DMS53 (cell line): ENCODE data around the gene SURF6.

ENCODE experiments used
- DNase-seq: peaks from one replicate; lab custom pipeline; 2025; lab: John Stamatoyannopoulos, UW

Gene SURF6

GRCh38 chr9:133367778-133368177 is 31.8 kb upstream of the SURF6 start:
- DNase-seq: no peak

DNA sequence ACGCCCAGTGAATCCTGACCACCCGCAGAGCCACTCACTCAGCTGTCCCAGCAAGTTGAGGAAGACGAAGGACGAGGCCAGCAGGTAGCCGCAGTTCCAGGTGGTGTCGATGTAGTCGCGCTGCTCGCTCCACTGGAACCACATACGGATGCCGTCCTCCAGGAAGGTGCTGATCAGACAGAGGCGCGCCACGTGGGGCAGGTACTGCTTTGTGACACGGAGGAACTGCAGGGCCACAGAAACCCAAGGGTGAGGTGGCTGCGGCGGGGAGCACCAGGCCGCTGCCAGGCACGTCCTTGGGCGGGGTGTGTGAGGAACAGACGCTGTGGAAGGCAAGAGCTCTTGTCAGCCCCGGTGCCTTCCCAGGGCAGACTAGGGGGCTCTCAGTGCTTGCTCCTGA is 31.2 kb upstream of the SURF6 start:
- no peak for DNase-seq

GRCh38 chr9:133366435-133366834 is 30.4 kb upstream of the SURF6 start:
- DNase-seq: no peak

DNA sequence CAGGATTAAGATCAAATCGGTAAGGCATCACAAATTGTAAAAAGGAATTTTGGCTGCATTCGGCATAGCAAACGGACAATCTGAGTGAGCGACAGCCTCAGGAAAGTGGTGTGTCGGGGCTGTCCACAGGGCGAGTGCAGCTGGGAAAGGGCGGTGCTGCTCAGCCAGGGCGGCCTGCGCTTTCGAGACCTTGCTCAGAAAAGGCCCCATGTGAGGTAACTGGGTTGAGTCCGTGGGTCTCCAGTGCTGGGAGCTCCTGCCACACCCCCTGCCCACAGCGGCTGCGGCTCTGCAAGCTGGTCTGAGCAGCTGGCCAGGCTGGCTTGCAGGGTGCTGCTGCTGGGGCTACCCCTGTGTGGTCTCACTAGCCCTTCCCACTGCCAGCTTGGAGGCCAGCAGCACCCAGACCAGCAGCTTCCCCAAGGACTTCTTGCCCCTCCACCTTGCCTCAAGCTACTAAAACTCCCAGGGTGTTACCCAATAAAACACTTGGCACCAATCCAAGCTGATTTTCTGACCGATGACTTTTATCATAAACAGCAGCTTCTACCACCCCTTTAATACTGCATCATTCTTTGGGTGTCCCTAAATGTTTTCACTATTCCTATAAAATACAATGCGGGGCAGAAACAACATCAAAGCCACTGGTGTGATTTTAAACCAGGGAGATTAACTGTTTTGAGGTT is 26.5 kb upstream of the SURF6 start:
- DNase-seq: no peak

DNA sequence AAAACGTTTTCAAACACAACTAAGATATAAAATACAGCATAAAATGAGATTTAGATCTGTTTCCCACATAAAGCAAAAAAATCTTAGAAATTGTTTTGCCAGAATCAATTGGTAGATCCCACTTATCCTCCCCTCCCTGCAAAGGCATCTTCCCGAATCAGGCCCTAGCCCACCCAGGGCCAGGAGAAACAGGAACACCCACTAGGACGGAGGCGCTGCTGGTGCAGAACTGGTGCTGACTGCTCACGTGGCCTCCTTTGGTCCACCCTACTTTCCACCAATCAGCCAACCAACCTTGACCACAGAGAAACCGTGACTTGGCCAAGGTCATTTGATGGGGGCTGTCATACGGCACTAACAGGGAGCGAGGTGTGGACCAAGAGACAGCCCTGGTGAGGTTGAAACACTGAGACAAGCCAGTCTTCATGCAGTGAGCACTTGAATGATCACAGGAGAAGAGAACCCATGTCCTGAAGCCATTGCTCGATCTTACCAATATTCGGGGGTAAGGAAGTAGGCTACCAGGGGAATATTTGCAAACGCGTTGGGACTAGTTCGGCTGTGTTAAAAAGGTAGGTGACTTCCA is 25.6 kb upstream of the SURF6 start:
- no peak for DNase-seq

DNA sequence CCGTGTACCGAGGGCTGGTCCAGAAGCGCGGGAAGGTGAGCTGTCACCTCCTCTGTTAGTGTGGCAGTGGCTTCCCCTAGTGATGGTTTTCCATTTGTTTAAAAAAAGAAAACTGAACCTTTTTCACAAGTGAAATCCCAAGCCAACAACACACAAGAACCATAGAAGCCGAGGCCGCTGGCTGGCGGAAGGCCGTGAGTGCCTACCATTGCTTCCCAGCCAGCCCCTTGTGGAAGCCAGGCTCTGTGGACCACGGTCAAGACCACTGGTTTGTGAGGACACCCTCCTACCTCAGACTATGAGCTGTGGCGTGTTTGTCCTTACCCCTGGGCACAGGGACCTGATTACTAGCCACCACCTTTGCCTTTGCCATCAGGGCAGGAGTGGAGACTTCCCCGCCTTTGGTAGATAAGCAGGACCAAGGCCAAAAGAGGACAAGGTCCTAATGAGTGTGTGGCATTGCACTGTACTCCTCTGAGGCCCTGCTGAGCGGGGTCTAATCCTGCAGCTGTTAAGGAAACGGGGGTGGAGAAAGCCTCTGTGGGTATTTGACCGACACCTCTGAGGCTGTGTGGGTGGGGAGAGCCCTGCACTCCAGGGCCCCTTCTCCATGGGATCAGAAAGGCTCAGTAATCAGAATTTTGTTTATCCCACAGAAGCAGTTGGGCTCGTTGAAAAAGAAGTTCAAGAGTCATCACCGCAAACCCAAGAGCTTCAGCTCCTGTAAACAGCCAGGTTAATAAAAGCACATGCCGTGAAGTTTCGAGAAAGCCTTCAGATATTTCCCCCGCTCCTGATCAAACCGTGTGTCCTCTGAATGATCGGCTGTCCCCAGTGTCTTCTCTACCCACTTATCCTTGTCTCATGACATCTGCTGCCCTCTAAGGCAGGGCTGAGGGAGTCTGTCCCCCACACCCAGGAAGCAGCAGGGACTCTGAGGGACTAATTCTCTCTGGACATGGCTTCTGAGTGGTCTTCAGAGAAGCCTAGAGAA is 24.7 kb upstream of the SURF6 start:
- DNase-seq: no peak

GRCh38 chr9:133359399-133360175 is 23.6 kb upstream of the SURF6 start:
- DNase-seq: peak; percentile 41

DNA sequence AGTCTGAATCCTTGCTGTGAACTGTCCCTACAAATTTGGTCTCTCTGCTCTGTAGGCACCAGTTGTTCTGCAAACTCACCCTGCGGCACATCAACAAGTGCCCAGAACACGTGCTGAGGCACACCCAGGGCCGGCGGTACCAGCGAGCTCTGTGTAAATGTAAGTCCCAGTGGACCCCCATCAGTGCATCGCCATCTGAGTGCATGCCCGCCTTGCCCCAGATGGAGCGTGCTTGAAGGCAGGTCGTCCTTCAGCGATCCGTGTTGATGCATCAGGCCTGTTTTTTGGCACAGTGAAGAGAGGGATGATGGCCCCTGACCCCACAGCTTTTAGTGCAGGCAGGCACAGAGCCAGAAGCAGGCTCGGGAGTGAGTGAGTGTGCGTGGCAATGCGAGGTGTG is 21.7 kb upstream of the SURF6 start:
- DNase-seq: no peak

DNA sequence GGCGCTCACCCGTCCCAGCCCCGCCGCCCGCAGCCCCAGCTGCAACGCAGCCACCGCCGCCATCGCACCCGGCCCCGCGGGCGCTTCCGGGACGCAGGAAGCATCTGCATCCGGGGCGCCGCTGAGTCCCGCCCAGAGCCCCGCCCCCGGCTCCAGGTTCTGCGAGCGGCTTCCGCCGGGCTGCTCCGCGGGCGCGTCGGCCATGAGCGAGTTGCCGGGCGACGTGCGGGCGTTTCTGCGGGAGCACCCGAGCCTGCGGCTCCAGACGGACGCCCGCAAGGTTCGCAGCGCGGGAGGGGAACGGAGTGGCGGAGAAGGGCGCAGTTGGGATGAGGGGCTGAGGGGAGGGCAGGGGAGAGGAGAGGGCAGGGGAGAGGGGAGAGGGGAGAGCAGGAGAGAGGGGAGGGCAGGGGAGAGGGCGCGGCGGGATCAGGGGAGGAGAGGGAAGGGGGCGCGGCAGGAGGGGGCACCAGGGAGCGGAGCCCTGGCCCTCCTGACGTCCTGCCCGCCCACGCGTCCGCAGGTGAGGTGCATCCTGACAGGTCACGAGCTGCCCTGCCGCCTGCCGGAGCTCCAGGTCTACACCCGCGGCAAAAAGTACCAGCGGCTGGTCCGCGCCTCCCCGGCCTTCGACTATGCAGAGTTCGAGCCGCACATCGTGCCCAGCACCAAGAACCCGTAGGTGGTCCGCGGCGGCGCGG is 20.6 kb upstream of the SURF6 start, which contains the start of the genes SURF1 and SURF2:
SURF1 (minus strand) TSS at position 97 of the 701 bp plus-strand sequence; CDS start at position 63, 34 bp downstream.
SURF2 (plus strand) TSS at position 160 of the 701 bp plus-strand sequence; CDS start at position 203, 43 bp downstream.
- DNase-seq: peak; percentile 94

DNA sequence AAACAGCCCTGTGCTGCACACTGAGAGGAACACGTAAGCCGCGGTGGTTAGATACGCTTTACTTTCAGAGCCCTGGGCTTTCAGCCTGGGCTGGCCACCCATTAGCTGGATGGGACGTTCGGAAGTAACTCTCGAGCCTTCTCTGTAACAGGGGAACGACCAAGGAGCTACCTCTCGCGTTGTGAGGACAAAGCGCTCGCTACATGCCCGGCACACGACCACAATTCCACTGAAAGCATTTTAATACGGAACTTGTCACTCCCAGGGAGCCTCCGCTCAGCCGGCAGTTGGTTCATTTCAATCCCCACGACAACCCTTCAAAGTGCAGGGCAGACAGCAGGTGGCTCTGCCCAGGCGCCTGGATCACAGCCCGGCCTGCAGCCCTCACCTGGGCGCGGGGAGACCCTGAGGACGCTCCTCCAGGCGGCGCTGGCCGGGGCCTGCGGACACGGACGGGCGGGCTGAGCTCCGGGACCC is 19.9 kb upstream of the SURF6 start:
- DNase-seq: peak; percentile 77

GRCh38 chr9:133354766-133355165 is 18.8 kb upstream of the SURF6 start:
- DNase-seq: no peak

DNA sequence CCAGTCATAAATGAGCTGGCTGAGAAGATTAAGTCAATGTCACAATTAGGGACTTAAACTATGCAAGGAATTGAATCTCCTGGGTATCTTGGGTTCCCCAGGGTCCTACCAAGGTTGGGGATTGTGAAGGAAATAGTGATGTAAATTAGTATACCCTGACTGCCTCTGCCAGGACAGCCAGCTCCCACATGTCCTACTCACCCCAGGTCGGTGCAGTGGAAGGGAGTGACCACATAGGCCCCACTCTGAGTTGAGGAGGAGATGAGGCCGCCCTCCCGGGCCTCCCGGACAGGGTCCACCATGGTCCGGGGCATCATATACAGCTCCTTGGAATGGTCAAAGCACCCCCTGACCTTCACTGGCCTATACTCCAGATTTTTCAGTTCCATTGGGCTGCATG is 17.6 kb upstream of the SURF6 start:
- no peak for DNase-seq

DNA sequence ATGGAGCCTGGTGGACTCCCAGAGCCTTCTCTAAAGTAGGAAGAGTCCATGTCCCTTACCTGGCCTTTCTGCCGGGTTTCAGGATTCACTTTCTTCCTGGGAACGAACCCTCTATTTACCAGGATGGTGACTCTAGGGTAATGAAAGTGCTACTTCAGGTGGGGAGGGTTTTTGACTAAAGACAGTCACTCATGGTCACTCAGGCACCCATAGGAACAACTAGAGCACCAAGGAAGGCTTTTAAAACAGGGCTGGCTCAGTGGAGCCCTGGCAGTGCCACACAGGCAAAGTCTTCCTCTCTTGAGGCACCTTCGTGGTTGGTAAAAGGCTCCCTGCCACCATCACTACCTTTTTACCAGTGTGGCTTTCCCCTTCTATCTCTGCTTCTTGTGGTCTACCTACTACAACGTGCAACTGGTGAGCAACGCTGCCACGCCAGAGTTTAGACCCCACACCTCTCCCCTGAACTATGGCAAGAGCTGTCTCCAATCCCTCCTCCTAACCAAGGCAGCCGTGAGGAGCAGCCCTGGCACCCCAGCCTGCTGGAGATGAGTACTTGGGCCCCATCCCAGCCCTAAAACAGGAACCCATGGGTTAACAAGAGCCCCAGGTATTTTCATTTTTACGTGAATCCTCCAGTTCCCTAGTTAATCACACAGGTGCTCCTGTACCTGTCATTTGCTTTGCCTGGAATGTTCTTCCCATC is 16.8 kb upstream of the SURF6 start:
- no peak for DNase-seq

GRCh38 chr9:133351908-133352634 is 16.1 kb upstream of the SURF6 start:
- peak; percentile 83 for DNase-seq

DNA sequence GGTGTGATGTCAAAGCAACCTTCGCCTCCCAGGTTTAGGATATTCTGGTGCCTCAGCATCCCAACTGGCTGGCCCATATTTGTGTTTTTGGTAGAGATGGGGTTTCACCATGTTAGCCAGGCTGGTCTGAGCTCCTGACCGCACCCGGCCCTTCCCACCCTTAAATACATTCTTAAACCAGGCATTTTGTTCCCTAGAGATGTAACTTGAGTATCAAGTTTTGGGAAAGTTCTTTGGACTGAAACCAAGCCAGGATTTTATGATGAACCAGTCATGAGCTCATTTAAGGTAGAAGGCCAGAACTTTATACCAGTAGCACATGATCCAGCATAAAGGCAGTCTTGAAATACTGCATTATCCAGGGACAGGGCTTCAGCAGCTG is 15.5 kb upstream of the SURF6 start:
- DNase-seq: no peak

- no peak for DNase-seq
Measured at GRCh38 chr9:133349965-133350616, 14.1 kb upstream of the SURF6 start.

DNA sequence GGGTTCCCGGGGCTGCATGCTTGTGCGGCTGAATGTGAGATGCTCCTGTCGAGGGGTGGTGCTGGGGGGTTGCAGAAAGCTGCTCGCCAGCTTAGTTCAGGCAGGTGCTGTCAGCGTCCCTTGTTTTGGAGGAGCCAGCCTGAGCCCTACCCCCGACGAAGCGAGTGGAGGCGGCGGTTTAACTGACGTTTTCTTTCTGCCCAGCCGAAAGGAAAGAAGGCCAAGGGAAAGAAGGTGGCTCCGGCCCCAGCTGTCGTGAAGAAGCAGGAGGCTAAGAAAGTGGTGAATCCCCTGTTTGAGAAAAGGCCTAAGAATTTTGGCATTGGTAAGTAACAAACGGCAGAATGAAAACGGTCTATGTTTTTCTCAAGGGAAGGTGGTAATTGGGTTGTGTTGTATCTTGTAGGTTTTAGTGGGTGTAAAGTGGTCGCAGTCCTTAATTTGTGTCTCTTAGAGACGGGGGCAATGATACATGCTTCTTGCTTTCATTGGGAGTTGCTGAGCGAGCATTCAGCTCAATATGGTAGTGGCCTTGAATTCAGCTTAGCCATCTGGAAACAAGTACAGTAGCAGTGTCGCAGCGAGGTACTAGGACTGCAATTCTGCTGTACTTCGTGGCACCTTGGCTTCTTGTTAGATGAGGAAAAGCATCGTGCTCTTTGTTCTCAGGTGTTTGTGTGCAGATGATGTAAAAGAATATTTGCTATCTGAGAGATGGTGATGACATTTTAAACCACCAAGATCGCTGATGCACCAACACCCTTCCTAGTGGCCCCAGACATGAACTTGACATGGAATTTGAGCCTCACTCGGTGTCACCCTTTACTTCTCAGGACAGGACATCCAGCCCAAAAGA is 13.0 kb upstream of the SURF6 start:
- DNase-seq: peak; percentile 63
